ENCODE results near the gene ANO4.

The ANO4 gene

GRCh38 chr12:100820314-100820713 is 25.7 kb downstream of the ANO4 start:
- no peak for DNase-seq

GRCh38 chr12:100823963-100824362 is 29.4 kb downstream of the ANO4 start:
- peak; percentile 10 to 50 (median 21) for DNase-seq

- no peak for DNase-seq
These were observed 29.9 kb downstream of the ANO4 start for GRCh38 chr12:100824476-100824875.

GRCh38 chr12:100826323-100826722 is 31.7 kb downstream of the ANO4 start:
- peak; percentile 27 to 68 (median 37) for DNase-seq

- peak in 2 of 3 donors; percentile 21 to 34 for DNase-seq
These were observed 33.4 kb downstream of the ANO4 start for GRCh38 chr12:100827901-100828520.

DNA sequence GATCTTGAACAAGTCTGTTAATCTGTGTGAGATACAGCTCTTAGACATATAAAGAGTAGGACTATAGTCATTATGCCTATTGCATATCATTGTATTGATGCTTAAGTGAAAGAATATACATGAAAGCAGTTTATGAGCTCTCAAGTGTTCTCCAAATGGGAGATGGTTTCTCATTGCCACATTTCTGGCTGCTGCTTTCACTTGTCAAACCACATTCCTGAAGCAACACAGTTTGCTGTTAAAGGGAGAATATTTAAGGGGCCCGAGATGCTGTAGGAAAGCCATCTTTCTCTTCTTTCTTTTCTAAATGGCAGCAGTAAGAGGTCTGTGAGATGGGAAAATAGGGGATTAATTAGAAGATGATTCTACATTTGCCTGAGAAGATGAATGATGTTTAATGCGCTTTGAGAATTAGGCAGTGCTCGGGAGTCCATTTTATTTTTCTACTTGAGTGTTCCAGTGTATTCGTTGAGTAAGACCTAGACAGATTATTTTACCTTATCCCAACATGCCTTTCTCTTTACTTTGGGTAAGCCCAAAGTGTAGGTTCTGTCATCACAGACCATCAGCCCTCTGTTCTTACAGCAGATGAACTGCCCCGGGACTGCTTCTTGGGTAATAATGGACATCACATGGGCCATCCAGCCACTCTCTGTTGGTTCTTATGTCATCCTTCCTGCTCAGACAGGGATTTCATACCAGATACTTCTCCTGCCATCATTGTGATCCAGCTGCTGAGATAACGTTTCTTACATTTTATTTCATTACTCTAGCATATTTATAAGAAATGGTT is 35.6 kb downstream of the ANO4 start:
- DNase-seq, result no peak

DNA sequence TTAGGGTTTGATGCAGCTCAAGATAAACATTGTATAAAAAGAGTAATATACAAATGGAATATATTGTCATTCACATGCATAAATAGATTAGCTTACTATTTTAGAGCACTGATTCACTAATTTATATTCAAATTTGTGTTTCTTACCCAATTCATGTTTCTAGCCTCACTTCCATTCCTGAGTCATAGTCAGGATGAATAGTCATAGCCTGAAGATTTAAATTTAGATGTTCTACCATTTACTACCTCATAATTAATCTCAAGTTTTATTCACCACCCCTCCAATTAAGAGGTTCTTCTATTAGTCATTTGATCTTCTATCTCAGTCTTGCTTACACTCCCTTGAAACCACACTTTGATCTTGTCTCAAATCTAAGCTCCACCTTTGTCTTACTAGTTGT is 38.7 kb downstream of the ANO4 start:
- DNase-seq, result no peak

DNA sequence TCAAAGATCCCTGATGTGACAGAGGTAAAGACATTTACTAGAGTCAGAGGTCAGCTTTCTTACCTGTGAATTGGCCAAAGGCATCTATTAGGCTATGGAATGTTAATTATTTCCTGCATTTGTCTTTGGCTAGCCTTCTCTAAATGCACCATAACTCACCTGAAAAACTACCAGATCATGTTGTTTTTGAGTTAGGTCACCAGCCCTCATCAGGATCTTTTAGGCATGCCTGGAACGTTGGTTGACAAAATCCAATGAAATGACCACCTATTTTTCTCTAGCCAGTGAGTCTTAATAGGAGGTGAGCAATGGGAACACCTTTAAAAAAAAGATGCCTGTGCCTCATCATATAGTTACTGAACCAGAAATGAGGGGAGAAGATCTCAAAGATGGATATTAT is 46.2 kb downstream of the ANO4 start:
- DNase-seq, result no peak

DNA sequence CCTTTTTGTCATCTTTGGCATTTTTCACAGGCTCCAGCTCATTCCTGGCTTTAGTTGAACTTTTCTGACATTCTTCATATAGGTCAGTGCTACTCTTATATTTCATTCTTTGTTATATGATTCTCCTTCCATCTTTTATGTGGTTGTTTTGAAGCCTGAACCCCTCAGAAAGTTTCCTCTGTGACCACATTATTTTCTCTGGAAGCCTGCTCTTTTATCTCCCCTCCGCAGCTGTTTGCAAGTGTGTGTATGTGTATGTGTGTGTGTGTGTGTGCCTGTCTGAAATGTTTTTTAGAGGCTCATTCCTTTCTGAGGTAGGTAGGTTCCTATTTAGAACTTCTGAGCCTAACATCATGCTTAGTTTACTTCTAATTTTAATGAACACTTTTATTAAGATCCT is 47.6 kb downstream of the ANO4 start:
- DNase-seq, result no peak

DNA sequence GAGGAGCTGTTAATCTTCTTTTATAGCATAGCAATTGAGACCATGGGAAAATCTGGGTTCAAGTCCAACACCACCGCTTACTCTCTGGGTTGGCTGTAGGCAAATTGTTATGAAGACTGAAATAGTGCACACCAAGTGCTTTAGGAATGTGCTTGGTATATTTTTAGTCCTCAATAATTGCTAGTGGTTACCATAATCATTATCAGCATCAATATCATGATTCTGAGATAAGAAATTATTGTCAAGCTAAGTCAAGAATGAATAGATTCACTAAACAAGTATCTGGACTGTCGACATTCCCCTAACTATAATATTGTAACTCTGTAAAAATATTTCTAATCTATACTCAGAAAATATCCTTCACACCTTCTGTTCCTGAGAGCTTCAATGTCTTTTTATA is 48.5 kb downstream of the ANO4 start:
- no peak for DNase-seq

DNA sequence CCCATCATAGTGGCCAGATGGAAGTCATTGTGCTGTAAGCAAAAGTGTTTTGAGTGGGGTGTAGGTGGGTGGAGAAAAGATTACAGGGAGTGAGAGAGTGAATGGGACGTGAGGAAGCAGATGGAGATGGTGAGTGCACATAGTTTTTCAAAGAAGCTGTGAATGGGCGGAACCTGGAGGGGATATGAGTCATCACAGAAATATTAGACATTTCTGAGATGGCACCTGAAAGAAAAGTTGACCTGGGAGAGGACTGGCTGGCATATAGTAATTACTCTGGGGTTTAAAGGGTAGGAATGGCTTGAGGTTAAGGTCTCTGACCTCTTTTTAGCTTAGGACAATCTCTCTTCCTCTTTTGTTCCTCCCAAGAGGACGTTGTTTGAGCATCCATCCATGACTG is 50.5 kb downstream of the ANO4 start:
- no peak for DNase-seq

DNA sequence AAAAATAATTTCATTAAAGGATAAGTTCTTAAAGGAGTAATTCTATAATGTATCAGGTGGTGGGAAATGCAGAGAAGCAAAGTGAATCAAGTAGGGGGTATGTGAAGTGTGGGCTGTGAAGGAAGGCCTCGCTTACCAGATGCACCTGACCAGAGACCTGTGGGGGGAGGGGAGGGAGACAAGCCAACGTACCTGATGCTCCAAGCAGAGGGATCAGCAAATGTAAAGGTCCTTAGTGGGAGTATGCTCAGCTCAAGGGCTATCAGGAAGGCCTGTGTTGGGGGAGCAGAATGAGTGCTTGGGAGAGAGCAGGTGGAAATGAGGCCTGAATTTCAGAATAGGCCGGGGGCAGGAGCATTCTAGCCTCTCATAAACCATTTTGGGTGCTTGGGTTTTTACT is 57.1 kb downstream of the ANO4 start:
- DNase-seq, result no peak

DNA sequence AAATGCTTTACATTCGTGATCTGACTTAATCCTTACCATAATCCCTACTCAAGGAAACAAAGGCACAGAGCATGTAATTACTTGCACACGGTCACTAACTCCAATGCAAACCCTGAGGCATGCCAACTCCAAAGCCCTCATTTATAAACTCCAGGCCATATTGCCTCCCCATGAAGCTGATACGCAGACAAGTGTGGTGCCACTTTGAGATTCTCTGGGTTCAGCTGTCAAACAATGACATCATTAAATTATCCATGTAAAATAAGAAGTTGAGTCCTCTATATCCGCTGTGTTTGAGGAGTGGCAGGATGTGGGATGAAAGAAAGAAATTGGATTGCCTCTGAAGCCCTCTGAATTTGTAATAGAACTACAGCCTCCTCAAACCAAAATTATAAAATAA is 62.8 kb downstream of the ANO4 start:
- DNase-seq, result no peak

GRCh38 chr12:100857971-100858370 is 63.4 kb downstream of the ANO4 start:
- DNase-seq, result no peak

DNA sequence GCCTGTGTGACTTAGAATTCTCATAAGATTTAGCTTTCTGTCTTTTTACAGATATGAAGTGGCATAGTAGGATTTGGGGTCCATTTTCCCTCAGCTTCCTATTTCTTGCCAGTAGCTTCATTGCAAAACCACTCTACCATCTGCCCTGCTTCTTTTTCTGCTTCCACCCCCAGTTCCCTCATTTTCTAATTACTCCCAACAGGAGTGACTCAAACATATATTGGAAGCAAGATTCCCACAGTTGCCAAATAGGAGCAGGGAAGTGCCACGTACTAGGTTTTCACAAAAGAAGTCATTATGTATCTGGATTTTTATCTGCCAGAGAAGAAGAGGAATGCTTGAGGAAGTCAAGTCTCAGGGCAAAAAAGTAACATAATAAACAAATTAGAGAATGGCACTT is 64.1 kb downstream of the ANO4 start:
- peak; percentile 27 to 54 (median 45) for DNase-seq

GRCh38 chr12:100859063-100859627 is 64.6 kb downstream of the ANO4 start:
- no peak for DNase-seq

- DNase-seq, result no peak
These were observed 66.0 kb downstream of the ANO4 start for GRCh38 chr12:100860611-100861010.

GRCh38 chr12:100862676-100863075 is 68.1 kb downstream of the ANO4 start:
- no peak for DNase-seq

DNA sequence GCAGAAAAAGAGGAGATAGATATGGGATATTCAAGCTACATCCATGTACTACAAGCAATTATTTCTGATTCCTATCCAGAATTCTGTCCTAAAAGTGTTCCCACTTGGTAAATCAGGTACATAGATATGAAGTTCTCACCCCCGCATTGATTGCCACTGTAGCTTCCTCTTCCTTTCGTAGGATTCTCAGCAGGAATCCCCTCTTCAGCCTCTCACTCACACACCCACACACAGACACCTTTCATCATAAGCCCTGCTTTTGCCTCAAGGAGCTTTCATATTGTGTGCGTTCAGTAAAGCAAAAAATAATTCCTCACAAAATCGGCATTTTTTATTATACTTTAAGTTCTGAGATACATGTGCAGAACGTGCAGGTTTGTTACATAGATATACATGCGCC is 69.8 kb downstream of the ANO4 start:
- no peak for DNase-seq

GRCh38 chr12:100867639-100868393 is 73.2 kb downstream of the ANO4 start:
- DNase-seq, result no peak

DNA sequence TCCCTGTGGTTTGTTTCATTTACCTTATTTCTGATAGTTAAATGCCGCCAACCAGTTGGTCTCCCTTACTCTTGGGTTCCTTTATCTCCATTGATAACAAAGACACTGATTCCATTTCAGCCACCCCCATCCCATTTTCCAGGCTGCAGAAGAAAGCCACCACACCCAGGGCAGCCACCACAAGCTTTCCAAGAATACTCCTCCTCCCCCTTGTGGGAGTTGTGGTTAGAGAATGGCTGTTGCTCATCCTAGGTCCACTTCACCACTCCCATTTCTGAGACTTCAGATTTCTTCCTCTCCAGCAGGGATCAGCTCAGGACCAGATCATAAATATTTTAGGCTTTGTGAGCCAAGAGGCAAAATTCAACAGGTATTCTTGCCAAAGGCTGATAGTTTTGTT is 73.9 kb downstream of the ANO4 start:
- DNase-seq, result no peak

DNA sequence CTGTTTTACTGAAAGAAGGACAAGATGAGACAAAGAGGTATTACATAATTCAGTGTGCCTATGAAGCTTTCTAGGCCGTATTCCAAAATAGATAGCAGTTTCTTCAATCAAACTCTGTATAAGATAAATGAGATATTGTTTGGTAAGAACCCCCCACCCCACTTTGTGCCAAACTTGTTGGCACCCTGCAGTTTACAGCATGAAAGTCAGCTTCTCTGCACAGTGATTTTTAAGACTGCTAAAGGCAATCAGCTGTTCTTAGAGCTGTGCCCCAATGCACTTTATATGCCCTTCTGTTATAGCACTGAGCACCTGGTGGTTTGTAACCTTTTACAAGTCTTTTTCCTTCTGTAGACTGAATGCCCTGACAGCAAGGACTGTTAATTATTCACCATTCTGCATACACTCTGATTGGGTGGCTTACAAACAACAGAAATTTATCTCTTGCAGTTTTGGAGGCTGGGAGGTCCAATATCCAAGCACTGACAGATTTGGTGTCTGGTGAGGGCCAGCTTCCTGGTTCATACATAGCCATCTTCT is 76.7 kb downstream of the ANO4 start:
- no peak for DNase-seq

GRCh38 chr12:100875156-100875555 is 80.6 kb downstream of the ANO4 start:
- no peak for DNase-seq
